Osteoblast (primary cell): ENCODE data around the gene KLHL34. TPM values are rescaled to one million over a fixed set of nuclear protein-coding genes. Genes with fewer than 3 reads are reported as not detected.

ENCODE experiments used
- DNase-seq: peaks from one replicate; pipeline ENCODE4 v3.0.0; 2011; ENCODE audit warnings: low spot score, mixed read lengths; ENCODE audit not compliant: insufficient read length; ENCODE audit errors: missing footprints
- H2AFZ ChIP-seq: 2 replicates; pipeline ENCODE4 v1.6.0; 2011; ENCODE audit warnings: mild to moderate bottlenecking, low read length
- H3K27ac ChIP-seq: 2 replicates; pipeline ENCODE4 v1.5.1; 2011; ENCODE audit warnings: mild to moderate bottlenecking, low read depth, low read length, moderate library complexity
- H3K27me3 ChIP-seq: 2 replicates; pipeline ENCODE4 v1.6.0; 2012; ENCODE audit warnings: mild to moderate bottlenecking, control low read depth, inconsistent platforms, low read length, moderate library complexity; ENCODE audit not compliant: insufficient read depth
- H3K36me3 ChIP-seq: 2 replicates; pipeline ENCODE4 v1.5.1; 2011; ENCODE audit warnings: mild to moderate bottlenecking, low read length, control low read depth, moderate library complexity; ENCODE audit not compliant: insufficient read depth
- H3K4me1 ChIP-seq: 2 replicates; pipeline ENCODE4 v1.5.1; 2011; ENCODE audit warnings: mild to moderate bottlenecking, low read length, control low read depth, moderate library complexity; ENCODE audit not compliant: insufficient read depth
- H3K4me2 ChIP-seq: 2 replicates; pipeline ENCODE4 v1.6.0; 2011; ENCODE audit warnings: mild to moderate bottlenecking, low read length; ENCODE audit not compliant: insufficient read depth
- H3K4me3 ChIP-seq: fragments of 200-600 bp; sonication (generic); 3 replicates; pipeline ENCODE4 v1.5.1; 2012; ENCODE audit warnings: mild to moderate bottlenecking, low read length, inconsistent platforms; ENCODE audit not compliant: insufficient read depth
- H3K79me2 ChIP-seq: 2 replicates; pipeline ENCODE4 v1.6.0; 2012; ENCODE audit warnings: mild to moderate bottlenecking, low read length, control low read depth, inconsistent platforms; ENCODE audit not compliant: insufficient read depth
- H3K9me3 ChIP-seq: 2 replicates; pipeline ENCODE4 v1.5.1; 2011; ENCODE audit warnings: low read depth, low read length, control low read depth
- H4K20me1 ChIP-seq: 2 replicates; pipeline ENCODE4 v1.6.0; 2012; ENCODE audit warnings: mild to moderate bottlenecking, low read length, control low read depth; ENCODE audit not compliant: insufficient read depth
- total RNA-seq: library from RNA; depleted of rRNA; stranded (reverse); fragments of >200 nt; gene quantifications from 2 replicates; pipeline ENCODE4 v1.2.3, GENCODE V29; 2012
- TF ChIP-seq, protein P1 (sequence below): IDR thresholded peaks from 2 replicates; pipeline ENCODE4 v1.5.1; 2011; ENCODE audit warnings: mild to moderate bottlenecking, low read depth, low read length, moderate library complexity; ENCODE audit errors: extremely low read depth

KLHL34 gene
- total RNA-seq, 1 donor, result under 0.01 TPM

DNA sequence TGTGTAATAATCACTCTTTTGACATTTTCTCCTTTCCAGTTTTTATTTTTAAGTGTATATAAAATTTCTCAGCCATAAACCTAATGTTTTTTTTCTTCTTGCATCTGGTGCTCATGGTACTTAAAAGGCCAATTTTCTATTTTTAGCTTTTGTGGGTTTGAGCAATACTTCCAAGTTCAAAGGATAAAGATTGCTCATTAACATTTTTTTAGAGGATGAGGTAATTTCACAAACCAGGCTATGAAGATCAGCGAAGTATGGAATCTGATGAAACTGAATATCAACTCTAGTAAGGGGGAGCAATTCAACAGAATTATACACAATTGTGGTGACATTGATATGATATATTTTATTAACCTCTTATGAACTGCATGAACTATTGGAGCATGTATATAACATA, 25.8 kb upstream of the KLHL34 start:
- Histone ChIP-seq H2AFZ (no peak overlapping the region), H4K20me1 (no peaks in the 10 kb centered on the region), H3K79me2 (no peaks in the 10 kb centered on the region), H3K4me1 (no peaks in the 10 kb centered on the region), H3K9me3 (no peaks in the 10 kb centered on the region), H3K4me3 (no peak overlapping the region), H3K36me3 (no peaks in the 10 kb centered on the region), H3K27me3 (no peaks in the 10 kb centered on the region), H3K27ac (no peak overlapping the region), H3K4me2 (no peak overlapping the region)
- DNase-seq, result peak; percentile 34
- TF ChIP-seq, protein P1, sequence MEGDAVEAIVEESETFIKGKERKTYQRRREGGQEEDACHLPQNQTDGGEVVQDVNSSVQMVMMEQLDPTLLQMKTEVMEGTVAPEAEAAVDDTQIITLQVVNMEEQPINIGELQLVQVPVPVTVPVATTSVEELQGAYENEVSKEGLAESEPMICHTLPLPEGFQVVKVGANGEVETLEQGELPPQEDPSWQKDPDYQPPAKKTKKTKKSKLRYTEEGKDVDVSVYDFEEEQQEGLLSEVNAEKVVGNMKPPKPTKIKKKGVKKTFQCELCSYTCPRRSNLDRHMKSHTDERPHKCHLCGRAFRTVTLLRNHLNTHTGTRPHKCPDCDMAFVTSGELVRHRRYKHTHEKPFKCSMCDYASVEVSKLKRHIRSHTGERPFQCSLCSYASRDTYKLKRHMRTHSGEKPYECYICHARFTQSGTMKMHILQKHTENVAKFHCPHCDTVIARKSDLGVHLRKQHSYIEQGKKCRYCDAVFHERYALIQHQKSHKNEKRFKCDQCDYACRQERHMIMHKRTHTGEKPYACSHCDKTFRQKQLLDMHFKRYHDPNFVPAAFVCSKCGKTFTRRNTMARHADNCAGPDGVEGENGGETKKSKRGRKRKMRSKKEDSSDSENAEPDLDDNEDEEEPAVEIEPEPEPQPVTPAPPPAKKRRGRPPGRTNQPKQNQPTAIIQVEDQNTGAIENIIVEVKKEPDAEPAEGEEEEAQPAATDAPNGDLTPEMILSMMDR, result no peak

DNA sequence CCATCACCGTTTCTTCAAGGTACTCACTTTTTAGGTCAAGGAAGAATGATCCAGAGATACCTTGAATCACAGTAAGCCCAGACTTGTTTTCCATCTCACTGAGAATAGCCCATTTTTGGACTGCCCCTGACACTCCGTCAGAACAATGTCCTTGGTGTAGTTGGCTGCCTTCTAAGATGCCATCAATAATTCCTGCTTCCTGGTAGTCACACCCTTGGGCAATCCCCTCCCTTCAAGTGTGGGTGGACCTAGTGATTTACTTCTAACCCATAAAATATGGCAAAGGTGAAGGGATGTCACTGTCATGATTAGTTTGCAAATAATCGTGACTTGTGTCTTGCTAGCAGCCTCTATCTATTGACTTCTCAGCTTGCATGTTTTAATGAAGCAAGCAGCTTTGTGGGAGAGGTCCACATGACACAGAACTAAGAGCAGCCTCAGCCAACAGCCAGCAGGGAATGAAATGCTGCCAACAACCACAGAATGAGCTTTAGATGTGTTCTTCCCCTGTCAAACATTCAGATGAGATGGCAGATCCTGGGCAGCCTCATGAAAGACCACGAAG, 20.0 kb upstream of the KLHL34 start:
- Histone ChIP-seq H3K9me3 (no peaks in the 10 kb centered on the region), H4K20me1 (no peaks in the 10 kb centered on the region), H3K4me1 (no peaks in the 10 kb centered on the region), H3K4me3 (no peak overlapping the region), H3K36me3 (no peaks in the 10 kb centered on the region), H3K27me3 (no peaks in the 10 kb centered on the region), H3K79me2 (no peaks in the 10 kb centered on the region), H2AFZ (peak overlapping the region; percentile 7), H3K27ac (no peak overlapping the region), H3K4me2 (no peak overlapping the region)
- TF ChIP-seq, protein P1, result no peak
- no peak for DNase-seq

DNA sequence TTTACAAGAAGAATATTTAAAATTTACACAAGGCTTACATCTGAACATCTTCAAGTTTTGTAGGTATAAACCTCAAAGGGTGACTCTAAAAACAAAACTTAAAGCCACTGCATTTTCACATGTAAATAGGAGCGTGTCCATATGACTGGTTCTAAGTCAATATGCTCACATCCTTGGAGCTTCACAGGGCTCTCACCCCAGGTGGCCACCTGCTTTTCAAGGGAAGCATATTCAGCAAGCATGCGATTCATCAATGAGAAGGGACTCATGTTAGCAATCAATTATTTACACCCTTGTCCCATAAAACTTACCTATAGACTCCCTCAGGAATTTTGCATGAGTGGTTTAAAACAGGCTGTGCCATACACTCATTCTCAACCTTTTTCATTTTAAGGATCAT, 17.8 kb upstream of the KLHL34 start:
- TF ChIP-seq, protein P1, result no peak
- Histone ChIP-seq H2AFZ (no peak overlapping the region), H3K4me3 (no peak overlapping the region), H4K20me1 (no peaks in the 10 kb centered on the region), H3K79me2 (no peaks in the 10 kb centered on the region), H3K9me3 (no peaks in the 10 kb centered on the region), H3K4me2 (no peak overlapping the region), H3K36me3 (no peaks in the 10 kb centered on the region), H3K4me1 (no peaks in the 10 kb centered on the region), H3K27me3 (no peaks in the 10 kb centered on the region), H3K27ac (no peak overlapping the region)
- DNase-seq, result no peak

DNA sequence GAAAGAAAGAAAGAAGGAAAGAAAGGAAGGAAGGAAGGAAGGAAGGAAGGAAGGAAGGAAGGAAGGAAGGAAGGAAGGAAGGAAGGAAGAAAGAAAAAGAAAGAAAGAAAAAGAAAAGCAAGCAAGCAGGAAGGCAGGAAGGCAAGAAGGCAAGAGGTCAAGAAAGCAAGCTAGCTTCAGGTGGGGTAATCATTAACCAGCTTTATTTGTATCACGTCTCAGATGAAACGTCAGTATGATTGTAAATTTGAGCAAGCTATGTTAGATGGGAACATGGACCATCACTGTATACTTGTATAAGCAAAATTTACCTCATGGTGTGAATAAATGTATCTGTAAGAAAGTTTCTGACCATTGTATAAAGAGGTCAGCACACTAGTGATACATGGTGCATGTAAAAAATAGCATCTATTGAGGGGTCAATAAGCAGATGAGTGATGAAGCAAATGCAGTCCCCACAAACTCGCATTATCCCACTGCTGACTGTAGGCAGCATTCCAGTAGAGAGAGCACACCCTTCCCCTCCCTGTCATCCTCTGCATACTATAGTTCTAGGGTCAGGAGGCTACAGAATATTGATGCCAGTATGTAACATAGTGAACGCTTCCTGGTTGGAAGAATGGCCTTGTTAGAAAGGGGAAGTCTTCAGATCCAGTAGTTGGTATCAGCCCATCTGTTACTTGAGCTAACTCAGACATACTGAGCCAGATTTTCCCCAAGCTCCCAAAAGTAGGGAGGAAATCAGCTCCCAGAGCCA, 16.5 kb upstream of the KLHL34 start:
- Histone ChIP-seq H4K20me1 (no peaks in the 10 kb centered on the region), H3K27ac (no peak overlapping the region), H3K27me3 (no peaks in the 10 kb centered on the region), H2AFZ (no peak overlapping the region), H3K79me2 (no peaks in the 10 kb centered on the region), H3K9me3 (no peaks in the 10 kb centered on the region), H3K4me3 (no peak overlapping the region), H3K4me2 (no peak overlapping the region), H3K4me1 (no peaks in the 10 kb centered on the region), H3K36me3 (no peaks in the 10 kb centered on the region)
- TF ChIP-seq, protein P1, result no peak
- no peak for DNase-seq
